ENCODE results near the gene SLC17A2. TPM values are rescaled to one million over a fixed set of nuclear protein-coding genes. Genes with fewer than 3 reads are reported as not detected.

The SLC17A2 gene
- total and polyA plus RNA-seq, 2 of the 4 experiments (the other 2 are of a cell fraction): not detected

DNA sequence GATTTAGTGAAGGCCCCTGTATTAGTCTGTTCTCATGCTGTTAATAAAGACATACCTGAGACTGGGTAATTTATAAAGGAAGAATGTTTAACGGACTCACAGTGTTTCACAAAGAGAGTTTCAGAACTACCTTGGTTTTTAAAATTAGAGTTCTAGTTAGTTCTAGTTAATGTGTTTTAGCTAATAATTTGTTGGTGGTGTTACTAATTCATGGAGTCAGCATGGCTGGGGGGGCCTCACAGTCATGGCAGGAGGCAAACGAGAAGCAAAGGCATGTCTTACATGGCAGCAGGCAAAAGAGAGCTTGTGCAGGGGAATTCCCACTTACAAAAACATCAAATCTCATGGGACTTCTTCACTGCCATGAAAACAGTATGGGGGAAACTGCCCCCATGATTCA, 44.4 kb downstream of the SLC17A2 start:
- POLR2A ChIA-PET (ENCODE audit: unreplicated experiment): interaction anchor here (0.6 kb wide), 1 partner anchor 10 kb away, joined by 3 read pairs; no protein-coding TSS in a partner anchor
- no peaks in the 10 kb centered on the region for H3K9me3 ChIP-seq (ENCODE audit: control insufficient read depth, insufficient read depth, low read length)
- in situ Hi-C loops (cut with MboI; ENCODE audit: low sequenced_read_pairs): no loop called here

More for the DNA sequence above, 44.4 kb downstream of the SLC17A2 start:
- H3K4me3 ChIP-seq (ENCODE audit: insufficient read depth, low read depth, low read length): no peak overlapping the region
- no peak overlapping the region for H2AK9ac ChIP-seq (replicated peaks; ENCODE audit: low read depth, low read length, poor library complexity)
- H3K56ac ChIP-seq (ENCODE audit: extremely low read depth, insufficient read depth, low read length): no peak overlapping the region
- H3K27me3 ChIP-seq (ENCODE audit: control insufficient read depth, insufficient read depth, low read length): no peaks in the 10 kb centered on the region
- intact Hi-C loops (cut with micrococcal nuclease): no loop called here
- no peak overlapping the region for H2BK15ac ChIP-seq (ENCODE audit: low read depth, low read length)
- no peak overlapping the region for H3K9ac ChIP-seq (ENCODE audit: low read depth, low read length)
- dilution Hi-C loops (cut with HindIII; ENCODE audit: low sequenced_read_pairs, unreplicated experiment): no loop called here
- H4K91ac ChIP-seq (ENCODE audit: insufficient read depth, low read depth, low read length): no peak overlapping the region
- CTCF ChIA-PET: no interaction called here
- H3K4me1 ChIP-seq (ENCODE audit: control insufficient read depth, insufficient read depth, low read length): no peaks in the 10 kb centered on the region
- no peak for TF ChIP-seq CHD1 (IDR thresholded peaks at IDR 0.05; ENCODE audit: low read depth, low read length)
- TF ChIP-seq FOS (IDR thresholded peaks at IDR 0.05; ENCODE audit: low read depth, low read length): no peak
- H3K36me3 ChIP-seq (ENCODE audit: control insufficient read depth, insufficient read depth, low read length): no peaks in the 10 kb centered on the region
- no peak overlapping the region for H3K4me2 ChIP-seq (ENCODE audit: low read depth, low read length)
- H3K18ac ChIP-seq (ENCODE audit: low read depth, low read length): no peak overlapping the region
- H3K4ac ChIP-seq (ENCODE audit: low read depth, low read length): no peak overlapping the region
- no TSS peak for BruUV-seq (replicated peaks)
- H2BK20ac ChIP-seq (ENCODE audit: low read depth, low read length): no peak overlapping the region
- no peak overlapping the region for H2AFZ ChIP-seq (replicated peaks; ENCODE audit: low read length, poor library complexity)
- no peak overlapping the region for H3K27ac ChIP-seq (ENCODE audit: insufficient read depth, low read length)
- no peaks in the 10 kb centered on the region for H3K79me1 ChIP-seq (ENCODE audit: low read depth in 1 of 2, low read length in 2 of 2)
- no peak overlapping the region for H2BK5ac ChIP-seq (ENCODE audit: low read depth, low read length, poor library complexity, severe bottlenecking)
- H3K9me1 ChIP-seq (ENCODE audit: insufficient read depth, low read length): no peaks in the 10 kb centered on the region
- no peak overlapping the region for H3K14ac ChIP-seq (replicated peaks; ENCODE audit: low read depth, low read length)
- WGBS, 2 experiments (ENCODE audit: extremely low coverage in 2 of 2, insufficient read length in 1 of 2): 83% methylated on average over 1 of the region's 2 CpGs; no CpG with 5 or more reads in 1 of the 2 experiments
- H4K20me1 ChIP-seq (ENCODE audit: insufficient read depth, low read length): no peaks in the 10 kb centered on the region
- ATAC-seq (ENCODE audit: low read depth) (no peak), DNase-seq (no peak)
- H2BK120ac ChIP-seq (ENCODE audit: low read depth, low read length): no peak overlapping the region
- H2AK5ac ChIP-seq (ENCODE audit: low read depth, low read length): no peak overlapping the region
- H4K5ac ChIP-seq (ENCODE audit: low read depth, low read length): no peak overlapping the region
- no peak overlapping the region for H4K8ac ChIP-seq (ENCODE audit: low read depth in 2 of 2, low read length in 2 of 2)
- H3K23ac ChIP-seq (ENCODE audit: low read depth, low read length): no peak overlapping the region

Data from IMR-90 (cell line).